HepG2 (cell line): ENCODE data around the gene LAMA5. TPM values are rescaled to one million over a fixed set of nuclear protein-coding genes. Genes with fewer than 3 reads are reported as not detected.

ENCODE experiments used
- BRCA1 ChIP-seq: sonication (generic); formaldehyde crosslinking; IDR thresholded peaks from 2 replicates; pipeline ENCODE4 v1.4.0; 2020; ENCODE audit warnings: missing genetic modification reagents
- CBFB ChIP-seq: sonication (generic); formaldehyde crosslinking; IDR thresholded peaks from 2 replicates; pipeline ENCODE4 v1.4.0; 2020; ENCODE audit warnings: missing genetic modification reagents
- FOXO1 ChIP-seq: sonication (generic); formaldehyde crosslinking; IDR thresholded peaks from 2 replicates; pipeline ENCODE4 v1.4.0; 2020; ENCODE audit warnings: missing genetic modification reagents
- FOXP1 ChIP-seq, 2 experiments: fragments of 450-650 bp in 1 of 2; IDR thresholded peaks; 2 replicates each; pipeline ENCODE4 v1.6.1; 2017 to 2018; ENCODE audit warnings: antibody characterized with exemption in 1 of 2
- GABPB1 ChIP-seq: IDR thresholded peaks from 2 replicates; pipeline ENCODE4 v1.6.1; 2016; ENCODE audit warnings: mild to moderate bottlenecking, missing genetic modification reagents, moderate library complexity, missing compliant biosample characterization
- HNF4A ChIP-seq: sonication (generic); formaldehyde crosslinking; IDR thresholded peaks from 2 replicates; pipeline ENCODE4 v1.4.0; 2020; ENCODE audit warnings: missing genetic modification reagents
- HOXD1 ChIP-seq: sonication (generic); formaldehyde crosslinking; IDR thresholded peaks from 2 replicates; pipeline ENCODE4 v1.5.0; 2020; ENCODE audit warnings: missing genetic modification reagents
- KAT7 ChIP-seq: IDR thresholded peaks from 2 replicates; pipeline ENCODE4 v1.6.1; 2018; ENCODE audit warnings: borderline replicate concordance, missing compliant biosample characterization
- LCORL ChIP-seq, 2 experiments: fragments of 450-650 bp in 1 of 2; sonication (generic) in 1 of 2; formaldehyde crosslinking in 1 of 2; IDR thresholded peaks; 2 replicates each; pipeline versions ENCODE4 v1.5.0 to v1.6.1; 2017 to 2020; ENCODE audit warnings: antibody characterized with exemption in 1 of 2, missing genetic modification reagents in 1 of 2
- MAZ ChIP-seq, 2 experiments: sonication (generic) in 1 of 2; formaldehyde crosslinking in 1 of 2; IDR thresholded peaks; 2 replicates each; pipeline versions ENCODE4 v1.5.0 to v1.6.1; 2012 to 2020; ENCODE audit warnings: low read depth in 2 of 2, mild to moderate bottlenecking in 2 of 2, borderline replicate concordance in 1 of 2, improper control_type of control experiment in 1 of 2, low read length in 1 of 2, missing genetic modification reagents in 1 of 2, moderate library complexity in 1 of 2
- POGK ChIP-seq: sonication (generic); formaldehyde crosslinking; conservative IDR thresholded peaks from 2 replicates; pipeline ENCODE4 v1.8.0; 2022; ENCODE audit warnings: mild to moderate bottlenecking, moderate library complexity, missing genetic modification reagents
- SALL1 ChIP-seq: sonication (generic); formaldehyde crosslinking; IDR thresholded peaks from 2 replicates; pipeline ENCODE4 v1.8.0; 2022; ENCODE audit warnings: mild to moderate bottlenecking, missing genetic modification reagents
- SRSF1 ChIP-seq: fragments of 200-400 bp; formaldehyde crosslinking; optimal IDR thresholded peaks from 2 replicates; pipeline ENCODE3; 2017; ENCODE audit warnings: mild to moderate bottlenecking, low read depth, low read length, moderate library complexity
- ZMAT3 ChIP-seq: sonication (generic); formaldehyde crosslinking; conservative IDR thresholded peaks from 2 replicates; pipeline ENCODE4 v1.7.0; 2021; ENCODE audit warnings: missing genetic modification reagents
- ZMYM3 ChIP-seq: sonication (generic); formaldehyde crosslinking; IDR thresholded peaks from 2 replicates; pipeline ENCODE4 v1.5.1; 2020; ENCODE audit warnings: mild to moderate bottlenecking, missing genetic modification reagents
- ZNF274 ChIP-seq: sonication (generic); formaldehyde crosslinking; IDR thresholded peaks from 2 replicates; pipeline ENCODE4 v1.5.1; 2020; ENCODE audit warnings: mild to moderate bottlenecking, missing genetic modification reagents
- ZNF720 ChIP-seq: sonication (generic); formaldehyde crosslinking; IDR thresholded peaks from 2 replicates; pipeline ENCODE4 v1.4.0; 2020; ENCODE audit warnings: missing genetic modification reagents
- ZSCAN29 ChIP-seq: sonication (generic); formaldehyde crosslinking; conservative IDR thresholded peaks from 2 replicates; pipeline ENCODE4 v1.4.0; 2020; ENCODE audit warnings: mild to moderate bottlenecking, missing genetic modification reagents
- polyA plus RNA-seq, 8 experiments: library from polyadenylated mRNA; depleted of rRNA in 3 of 8; stranded (reverse) in 7 of 8; unstranded in 1 of 8; fragments of >200 nt; fragmentation: Illumina TruSeq in 4 of 8; extraction: Trizol in 4 of 8; gene quantifications; 2 replicates each; pipeline versions ENCODE4 v1.2.1 to v1.2.3, GENCODE V29; 2011 to 2016; ENCODE audit warnings: low read depth in 4 of 8, missing spikeins in 1 of 8, mixed read lengths in 1 of 8; ENCODE audit not compliant: insufficient read depth in 1 of 8
- total RNA-seq, 5 experiments: library from RNA; depleted of rRNA; stranded (reverse); fragments of >200 nt; fragmentation: Illumina TruSeq; extraction: Trizol; gene quantifications; 2 replicates each; pipeline ENCODE4 v1.2.3, GENCODE V29; 2016; ENCODE audit warnings: low read depth in 1 of 5
- TF ChIP-seq, protein P1 (sequence below): sonication (generic); formaldehyde crosslinking; IDR thresholded peaks from 2 replicates; pipeline ENCODE4 v1.8.1; 2023; ENCODE audit warnings: mild to moderate bottlenecking, missing genetic modification reagents
- TF ChIP-seq, protein P2 (sequence below): sonication (generic); formaldehyde crosslinking; IDR thresholded peaks from 2 replicates; pipeline ENCODE4 v1.9.0; 2022; ENCODE audit warnings: low read depth, missing genetic modification reagents

LAMA5 gene
- total and polyA plus RNA-seq, 2 of the 13 experiments (the other 11 are each of a cell fraction or from before 2014, with no cell fraction given), result 21.0 to 44.7 TPM

- TF ChIP-seq ZMAT3 (CRISPR knock-in tag), result 0 out of 2 replicates have a peak, but pooled peaks have one; percentile 32
- TF ChIP-seq ZMYM3, result peak; percentile 70
- no peak for TF ChIP-seq SALL1 (CRISPR knock-in tag)
- no peak for TF ChIP-seq FOXP1 (IDR thresholded peaks at IDR 0.05)
- no peak; the same call in 1 of the 2 replicates for TF ChIP-seq FOXP1 (CRISPR knock-in tag; IDR thresholded peaks at IDR 0.05)
- TF ChIP-seq BRCA1 (CRISPR knock-in tag), result no peak
- TF ChIP-seq SRSF1, result peak; percentile 15
- TF ChIP-seq GABPB1 (CRISPR knock-in tag), result peak; percentile 55; the same call in 1 of the 2 replicates
- TF ChIP-seq, protein P1, sequence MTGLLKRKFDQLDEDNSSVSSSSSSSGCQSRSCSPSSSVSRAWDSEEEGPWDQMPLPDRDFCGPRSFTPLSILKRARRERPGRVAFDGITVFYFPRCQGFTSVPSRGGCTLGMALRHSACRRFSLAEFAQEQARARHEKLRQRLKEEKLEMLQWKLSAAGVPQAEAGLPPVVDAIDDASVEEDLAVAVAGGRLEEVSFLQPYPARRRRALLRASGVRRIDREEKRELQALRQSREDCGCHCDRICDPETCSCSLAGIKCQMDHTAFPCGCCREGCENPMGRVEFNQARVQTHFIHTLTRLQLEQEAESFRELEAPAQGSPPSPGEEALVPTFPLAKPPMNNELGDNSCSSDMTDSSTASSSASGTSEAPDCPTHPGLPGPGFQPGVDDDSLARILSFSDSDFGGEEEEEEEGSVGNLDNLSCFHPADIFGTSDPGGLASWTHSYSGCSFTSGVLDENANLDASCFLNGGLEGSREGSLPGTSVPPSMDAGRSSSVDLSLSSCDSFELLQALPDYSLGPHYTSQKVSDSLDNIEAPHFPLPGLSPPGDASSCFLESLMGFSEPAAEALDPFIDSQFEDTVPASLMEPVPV (CRISPR knock-in tag), result peak; percentile 1; the same call in 1 of the 2 replicates
- TF ChIP-seq LCORL (IDR thresholded peaks at IDR 0.05), result no peak
- TF ChIP-seq LCORL (CRISPR knock-in tag; IDR thresholded peaks at IDR 0.05), result peak; percentile 86
- TF ChIP-seq FOXO1, result no peak
- TF ChIP-seq MAZ (IDR thresholded peaks at IDR 0.05; ENCODE audit: borderline replicate concordance, low read depth, low read length), result no peak; the same call in 1 of the 2 replicates
- TF ChIP-seq MAZ (CRISPR knock-in tag; IDR thresholded peaks at IDR 0.05; ENCODE audit: low read depth), result peak; percentile 84
- peak; percentile 88; the same call in 1 of the 2 replicates for TF ChIP-seq HOXD1 (CRISPR knock-in tag)
- no peak for TF ChIP-seq POGK
- TF ChIP-seq CBFB (CRISPR knock-in tag), result peak; percentile 15; the same call in 1 of the 2 replicates
- TF ChIP-seq, protein P2, sequence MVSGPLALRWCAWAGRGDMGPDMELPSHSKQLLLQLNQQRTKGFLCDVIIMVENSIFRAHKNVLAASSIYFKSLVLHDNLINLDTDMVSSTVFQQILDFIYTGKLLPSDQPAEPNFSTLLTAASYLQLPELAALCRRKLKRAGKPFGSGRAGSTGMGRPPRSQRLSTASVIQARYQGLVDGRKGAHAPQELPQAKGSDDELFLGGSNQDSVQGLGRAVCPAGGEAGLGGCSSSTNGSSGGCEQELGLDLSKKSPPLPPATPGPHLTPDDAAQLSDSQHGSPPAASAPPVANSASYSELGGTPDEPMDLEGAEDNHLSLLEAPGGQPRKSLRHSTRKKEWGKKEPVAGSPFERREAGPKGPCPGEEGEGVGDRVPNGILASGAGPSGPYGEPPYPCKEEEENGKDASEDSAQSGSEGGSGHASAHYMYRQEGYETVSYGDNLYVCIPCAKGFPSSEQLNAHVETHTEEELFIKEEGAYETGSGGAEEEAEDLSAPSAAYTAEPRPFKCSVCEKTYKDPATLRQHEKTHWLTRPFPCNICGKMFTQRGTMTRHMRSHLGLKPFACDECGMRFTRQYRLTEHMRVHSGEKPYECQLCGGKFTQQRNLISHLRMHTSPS (CRISPR knock-in tag), result peak; percentile 64; the same call in 1 of the 2 replicates
- 0 out of 2 replicates have a peak, but pooled peaks have one; percentile 6 for TF ChIP-seq KAT7 (CRISPR knock-in tag)
- TF ChIP-seq ZNF274 (CRISPR knock-in tag), result peak; percentile 74; the same call in 1 of the 2 replicates
- no peak for TF ChIP-seq ZNF720 (CRISPR knock-in tag)
- TF ChIP-seq HNF4A (CRISPR knock-in tag), result peak; percentile 72
- TF ChIP-seq ZSCAN29 (CRISPR knock-in tag), result 0 out of 2 replicates have a peak, but pooled peaks have one; percentile 54
These were observed 45.3 kb upstream of the LAMA5 start (continued) for GRCh38 chr20:62412194-62413024.
